CD4-positive, alpha-beta T cell treated with Interleukin-15 for 4 hours (primary cell): ENCODE results near the gene TUT1.
"Not testable (repeated sequence)": the region's sequence is repeated elsewhere in the genome, so short reads cannot be mapped to it uniquely, and the experiment has no call there.

ENCODE experiments used
- DNase-seq: peaks from one replicate; pipeline ENCODE4 v3.0.0-alpha.2; 2020; ENCODE audit warnings: low spot score

The TUT1 gene

GRCh38 chr11:62575837-62576236 lies 15.5 kb downstream of the TUT1 start:
- no peak for DNase-seq

- no peak for DNase-seq
Observed at GRCh38 chr11:62575156-62575555, 16.2 kb downstream of the TUT1 start.

- DNase-seq = no peak
Observed at GRCh38 chr11:62574363-62575071, 16.8 kb downstream of the TUT1 start.

GRCh38 chr11:62573592-62574362 lies 17.5 kb downstream of the TUT1 start, which contains the start of gene EEF1G:
EEF1G (minus strand) TSS chr11:62573891; CDS start chr11:62573842, 49 bp downstream.
- peak; percentile 99 for DNase-seq

- peak; percentile 14 for DNase-seq
Observed at GRCh38 chr11:62573006-62573591, 18.2 kb downstream of the TUT1 start.

- DNase-seq = no peak
Observed at GRCh38 chr11:62572431-62572830, 18.9 kb downstream of the TUT1 start.

- not testable (repeated sequence) for DNase-seq
Observed at GRCh38 chr11:62571493-62571892, 19.8 kb downstream of the TUT1 start.

- DNase-seq = not testable (repeated sequence)
Observed at GRCh38 chr11:62570903-62571302, 20.4 kb downstream of the TUT1 start.

GRCh38 chr11:62569611-62570010 lies 21.7 kb downstream of the TUT1 start:
- DNase-seq = no peak

- no peak for DNase-seq
Observed at GRCh38 chr11:62567018-62567633, 24.2 kb downstream of the TUT1 start.

GRCh38 chr11:62566247-62566646 lies 25.1 kb downstream of the TUT1 start:
- DNase-seq = no peak

- DNase-seq = no peak
Observed at GRCh38 chr11:62565100-62565802, 26.1 kb downstream of the TUT1 start.

GRCh38 chr11:62561677-62562230 lies 29.6 kb downstream of the TUT1 start:
- not testable (repeated sequence) for DNase-seq

- peak; percentile 90 for DNase-seq
Observed at GRCh38 chr11:62560566-62561103, 30.7 kb downstream of the TUT1 start.

- not testable (repeated sequence) for DNase-seq
Observed at GRCh38 chr11:62559626-62560025, 31.7 kb downstream of the TUT1 start.

- no peak for DNase-seq
Observed at GRCh38 chr11:62559204-62559603, 32.1 kb downstream of the TUT1 start.

GRCh38 chr11:62558669-62559068 lies 32.7 kb downstream of the TUT1 start:
- DNase-seq = no peak

GRCh38 chr11:62556875-62557631 lies 34.3 kb downstream of the TUT1 start:
- peak; percentile 59 for DNase-seq

GRCh38 chr11:62556108-62556874 lies 35.0 kb downstream of the TUT1 start:
- DNase-seq = peak; percentile 88
